ENCODE results near the gene NFKBIL1. TPM values are rescaled to one million over a fixed set of nuclear protein-coding genes. Genes with fewer than 3 reads are reported as not detected.

Gene NFKBIL1
- total and polyA plus RNA-seq, 7 experiments from 2014 or later, result 8.7 to 17.2 (median 11.6) TPM

DNA sequence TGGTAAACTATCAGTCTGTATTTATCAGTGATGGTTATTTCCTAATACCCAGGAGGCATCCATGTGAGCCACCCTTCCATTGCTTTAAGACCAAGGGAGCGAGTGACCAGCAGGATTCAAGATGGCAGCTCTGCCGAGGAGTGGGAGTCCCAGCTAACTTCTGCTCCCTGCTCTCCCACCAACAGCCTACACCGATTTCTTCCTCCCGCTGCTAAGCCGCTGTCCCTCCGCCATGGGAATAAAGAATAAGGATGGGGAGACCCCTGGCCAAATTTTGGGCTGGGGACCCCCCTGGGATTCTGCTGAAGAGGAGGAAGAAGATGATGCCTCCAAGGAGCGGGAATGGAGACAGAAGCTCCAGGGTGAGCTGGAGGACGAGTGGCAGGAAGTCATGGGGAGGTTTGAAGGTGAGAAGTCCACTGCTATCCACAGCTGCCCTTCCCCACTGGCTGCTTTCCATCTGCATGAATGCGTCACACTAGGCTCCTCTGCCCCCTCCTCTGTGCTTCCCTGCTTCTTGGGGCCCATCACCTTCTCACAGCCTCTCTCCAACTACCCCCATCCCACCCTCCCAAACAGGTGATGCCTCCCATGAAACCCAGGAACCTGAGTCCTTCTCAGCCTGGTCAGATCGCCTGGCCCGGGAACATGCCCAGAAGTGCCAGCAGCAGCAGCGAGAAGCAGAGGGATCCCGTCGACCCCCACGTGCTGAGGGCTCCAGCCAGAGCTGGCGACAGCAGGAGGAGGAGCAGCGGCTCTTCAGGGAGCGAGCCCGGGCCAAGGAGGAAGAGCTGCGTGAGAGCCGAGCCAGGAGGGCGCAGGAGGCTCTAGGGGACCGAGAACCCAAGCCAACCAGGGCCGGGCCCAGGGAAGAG is 10.3 kb downstream of the NFKBIL1 start:
- no peaks in the 10 kb centered on the region for H3K36me3 ChIP-seq (ENCODE audit: control insufficient read depth in 2 of 3, insufficient read depth in 3 of 3, low read length in 3 of 3)
- peaks cover 42 to 60% of the 10 kb centered on the region in 2 donors for H3K4me1 ChIP-seq (ENCODE audit: control insufficient read depth in 2 of 2, insufficient read depth in 2 of 2, low read length in 2 of 2)
- Mint-ChIP-seq H3K9me3 (no peaks in the 10 kb centered on the region), H3K4me3 (peak overlapping the region in 7 of 10 donors; percentile 13 to 87 (median 75)), H3K36me3 (peaks cover 5 to 41% (median 8%) of the 10 kb centered on the region in 5 donors), H3K4me1 (peaks cover 36 to 65% (median 56%) of the 10 kb centered on the region in 7 donors), H3K27me3 (peaks cover 0 to 11% (median 0%) of the 10 kb centered on the region in 5 donors), H3K27ac (peak overlapping the region in 1 of 9 donors; percentile 89)
- POLR2A ChIA-PET, result interaction anchor here (0.6 to 53.8 kb wide), 4 partner anchors 9 to 38 kb away, joined by 3 to 3078 read pairs (median 10); partner anchors contain the start of genes AIF1, DDX39B, LST1 and LTA
- H3K9me3 ChIP-seq (ENCODE audit: control insufficient read depth in 2 of 3, low read length in 3 of 3), result no peaks in the 10 kb centered on the region
- H3K4me3 ChIP-seq (ENCODE audit: low read length), result no peak overlapping the region
- CTCF ChIA-PET, result interaction anchor here (0.7 to 13.5 kb wide), 4 partner anchors 14 to 40 kb away, joined by 3 to 298 read pairs (median 30); partner anchors contain the start of genes LST1, LTB and TNF
- peak overlapping the region; percentile 57 for H3K27ac ChIP-seq (ENCODE audit: low read depth, low read length)
- intact Hi-C loops (cut with micrococcal nuclease), result loop anchor here (2.0 kb wide), 2 partner anchors 17 to 23 kb away; partner anchors contain the start of gene TNF (in 1 of the 2)
- no peaks in the 10 kb centered on the region for H3K27me3 ChIP-seq (ENCODE audit: control insufficient read depth in 2 of 2, insufficient read depth in 2 of 2, low read length in 2 of 2)
- no peak for ATAC-seq
- no peak for DNase-seq

- peak overlapping the region; percentile 48 for H3K4me3 ChIP-seq (ENCODE audit: low read length)
- H3K27me3 ChIP-seq (ENCODE audit: control insufficient read depth in 2 of 2, insufficient read depth in 2 of 2, low read length in 2 of 2), result no peaks in the 10 kb centered on the region
- Mint-ChIP-seq H3K27ac (peak overlapping the region in 8 of 9 donors; percentile 84 to 91 (median 88)), H3K4me3 (peak overlapping the region in 7 of 10 donors; percentile 66 to 87 (median 82)), H3K4me1 (peaks cover 42 to 70% (median 58%) of the 10 kb centered on the region in 7 donors), H3K36me3 (peaks cover 8 to 44% (median 11%) of the 10 kb centered on the region in 5 donors), H3K9me3 (no peaks in the 10 kb centered on the region), H3K27me3 (peaks cover 0 to 16% (median 0%) of the 10 kb centered on the region in 5 donors)
- ATAC-seq, result no peak
- peaks cover 42 to 60% of the 10 kb centered on the region in 2 donors for H3K4me1 ChIP-seq (ENCODE audit: control insufficient read depth in 2 of 2, insufficient read depth in 2 of 2, low read length in 2 of 2)
- no peaks in the 10 kb centered on the region for H3K36me3 ChIP-seq (ENCODE audit: control insufficient read depth in 2 of 3, insufficient read depth in 3 of 3, low read length in 3 of 3)
- intact Hi-C loops (cut with micrococcal nuclease), result loop anchor here (2.0 kb wide), 2 partner anchors 17 to 23 kb away; partner anchors contain the start of gene TNF (in 1 of the 2)
- CTCF ChIA-PET, result interaction anchor here (0.7 to 6.5 kb wide), 4 partner anchors 13 to 39 kb away, joined by 3 to 57 read pairs (median 8); partner anchors contain the start of gene LTB
- H3K27ac ChIP-seq (ENCODE audit: low read depth, low read length), result peak overlapping the region; percentile 57
- DNase-seq, result no peak
- POLR2A ChIA-PET, result interaction anchor here (0.6 to 53.8 kb wide), 5 partner anchors 9 to 1295 kb away, joined by 3 to 3078 read pairs (median 4); partner anchors contain the start of genes AIF1, DDX39B, LST1 and LTA
- H3K9me3 ChIP-seq (ENCODE audit: control insufficient read depth in 2 of 3, low read length in 3 of 3), result no peaks in the 10 kb centered on the region
Measured at GRCh38 chr6:31558318-31558625, 10.9 kb downstream of the NFKBIL1 start.

GRCh38 chr6:31558631-31559500 is 11.5 kb downstream of the NFKBIL1 start:
- H3K36me3 ChIP-seq (ENCODE audit: control insufficient read depth in 2 of 3, insufficient read depth in 3 of 3, low read length in 3 of 3), result peaks cover 0 to 3% (median 0%) of the 10 kb centered on the region in 3 experiments
- H3K27ac ChIP-seq (ENCODE audit: low read depth, low read length), result peak overlapping the region; percentile 57
- H3K9me3 Mint-ChIP-seq, result no peaks in the 10 kb centered on the region
- H3K27ac Mint-ChIP-seq, result peak overlapping the region; percentile 84 to 92 (median 88)
- H3K4me1 Mint-ChIP-seq, result peaks cover 46 to 74% (median 61%) of the 10 kb centered on the region in 7 donors
- H3K27me3 Mint-ChIP-seq, result peaks cover 0 to 20% (median 0%) of the 10 kb centered on the region in 5 donors
- no peaks in the 10 kb centered on the region for H3K9me3 ChIP-seq (ENCODE audit: control insufficient read depth in 2 of 3, low read length in 3 of 3)
- intact Hi-C loops (cut with micrococcal nuclease), result loop anchor here (1.0 to 2.0 kb wide), 4 partner anchors 9 to 22 kb away; partner anchors contain the start of genes LTA (in 1 of the 2) and TNF (in 1 of the 2)
- ChIA-PET POLR2A (interaction anchor here (0.6 to 53.8 kb wide), 8 partner anchors 8 to 1295 kb away, joined by 3 to 3078 read pairs (median 3); partner anchors contain the start of genes AIF1, DDX39B, LST1 and LTA), CTCF (interaction anchor here (0.6 to 6.5 kb wide), 10 partner anchors 9 to 272 kb away, joined by 3 to 57 read pairs (median 4); partner anchors contain the start of genes ATP6V1G2, LTB and NFKBIL1)
- H3K4me3 ChIP-seq (ENCODE audit: low read length), result peak overlapping the region; percentile 48
- ATAC-seq, result peak; percentile 78
- peaks cover 10 to 46% (median 15%) of the 10 kb centered on the region in 5 donors for H3K36me3 Mint-ChIP-seq
- H3K4me1 ChIP-seq (ENCODE audit: control insufficient read depth in 2 of 2, insufficient read depth in 2 of 2, low read length in 2 of 2), result peaks cover 42 to 60% of the 10 kb centered on the region in 2 donors
- H3K4me3 Mint-ChIP-seq, result peak overlapping the region; percentile 66 to 87 (median 82)
- no peaks in the 10 kb centered on the region for H3K27me3 ChIP-seq (ENCODE audit: control insufficient read depth in 2 of 2, insufficient read depth in 2 of 2, low read length in 2 of 2)
- DNase-seq, result peak in 8 of 9 donors; percentile 51 to 75 (median 56)

DNA sequence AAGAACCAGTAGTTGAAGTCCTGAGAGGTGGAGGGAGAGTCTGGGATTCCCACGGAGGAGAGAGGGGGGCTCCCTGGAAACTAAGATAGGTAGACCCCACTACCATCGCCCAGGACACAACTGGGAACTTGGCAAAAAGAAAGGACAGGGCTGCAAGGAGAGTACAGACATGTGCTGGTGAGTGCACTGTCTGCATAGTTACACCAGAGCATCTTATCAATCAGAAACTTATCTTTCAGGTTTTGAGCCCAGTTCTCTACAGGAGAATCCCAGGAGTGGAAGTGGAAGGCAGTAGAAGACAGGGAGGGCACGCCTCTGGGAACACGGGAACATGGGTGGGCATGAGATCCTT is 12.2 kb downstream of the NFKBIL1 start:
- Histone ChIP-seq H3K4me3 (ENCODE audit: low read length) (peak overlapping the region; percentile 48), H3K27ac (ENCODE audit: low read depth, low read length) (peak overlapping the region; percentile 57), H3K27me3 (ENCODE audit: control insufficient read depth in 2 of 2, insufficient read depth in 2 of 2, low read length in 2 of 2) (no peaks in the 10 kb centered on the region), H3K4me1 (ENCODE audit: control insufficient read depth in 2 of 2, insufficient read depth in 2 of 2, low read length in 2 of 2) (peaks cover 42 to 60% of the 10 kb centered on the region in 2 donors), H3K9me3 (ENCODE audit: control insufficient read depth in 2 of 3, low read length in 3 of 3) (no peaks in the 10 kb centered on the region), H3K36me3 (ENCODE audit: control insufficient read depth in 2 of 3, insufficient read depth in 3 of 3, low read length in 3 of 3) (peaks cover 0 to 5% (median 0%) of the 10 kb centered on the region in 3 experiments)
- H3K4me3 Mint-ChIP-seq, result peak overlapping the region; percentile 66 to 87 (median 82)
- CTCF ChIA-PET, result interaction anchor here (0.8 to 6.5 kb wide), 8 partner anchors 8 to 271 kb away, joined by 3 to 57 read pairs (median 4); partner anchors contain the start of genes ATP6V1G2, LTB and NFKBIL1
- intact Hi-C loops (cut with micrococcal nuclease), result loop anchor here (1.0 to 2.0 kb wide), 4 partner anchors 9 to 21 kb away; partner anchors contain the start of genes LTA (in 1 of the 2) and TNF (in 1 of the 2)
- H3K36me3 Mint-ChIP-seq, result peaks cover 12 to 46% (median 17%) of the 10 kb centered on the region in 5 donors
- no peaks in the 10 kb centered on the region for H3K9me3 Mint-ChIP-seq
- POLR2A ChIA-PET, result interaction anchor here (0.8 to 53.8 kb wide), 4 partner anchors 9 to 36 kb away, joined by 3 to 3078 read pairs (median 10); partner anchors contain the start of genes AIF1, DDX39B, LST1 and LTA
- H3K27ac Mint-ChIP-seq, result peak overlapping the region; percentile 84 to 92 (median 89)
- ATAC-seq (peak; percentile 1), DNase-seq (no peak)
- peaks cover 50 to 76% (median 62%) of the 10 kb centered on the region in 7 donors for H3K4me1 Mint-ChIP-seq
- peaks cover 0 to 22% (median 0%) of the 10 kb centered on the region in 5 donors for H3K27me3 Mint-ChIP-seq

DNA sequence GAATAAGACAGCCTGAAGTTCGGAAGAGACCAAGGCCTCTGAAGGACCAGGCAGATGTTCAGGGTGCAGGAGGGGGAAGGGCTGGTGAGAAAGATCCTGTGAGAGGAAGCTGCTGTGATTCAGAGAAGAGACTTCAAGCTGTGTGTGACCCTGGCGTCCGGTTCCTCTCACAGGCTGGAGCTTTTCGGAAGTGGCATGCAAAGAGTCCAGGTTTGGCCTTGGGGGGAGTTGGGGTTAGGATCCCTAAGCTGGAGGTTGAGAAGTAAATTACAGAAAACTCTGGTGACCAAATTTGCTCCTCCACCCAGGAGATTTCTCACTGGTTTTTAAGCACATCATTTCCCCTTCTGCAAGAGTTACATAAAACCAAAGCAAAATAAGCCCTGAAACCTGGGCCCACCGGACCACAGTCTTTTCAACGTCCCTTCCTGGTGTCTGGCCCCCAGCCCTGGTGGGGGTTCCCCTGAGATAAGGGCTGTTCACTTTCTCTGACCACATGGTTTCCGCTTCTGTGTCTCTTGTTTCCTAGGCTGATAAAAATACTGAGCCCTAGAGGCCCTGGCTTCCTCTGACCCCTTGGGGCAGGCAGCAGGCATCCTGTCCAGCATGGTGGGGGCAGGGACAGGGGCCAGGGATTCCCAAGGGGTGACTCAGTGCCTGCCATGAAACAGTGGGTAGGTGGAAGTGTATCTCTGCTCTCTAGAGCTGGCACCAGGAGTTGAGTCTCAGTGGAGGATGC is 12.7 kb downstream of the NFKBIL1 start:
- peak overlapping the region; percentile 84 to 92 (median 89) for H3K27ac Mint-ChIP-seq
- ATAC-seq, result peak; percentile 79

More for the DNA sequence above, 12.7 kb downstream of the NFKBIL1 start:
- H3K36me3 ChIP-seq (ENCODE audit: control insufficient read depth in 2 of 3, insufficient read depth in 3 of 3, low read length in 3 of 3), result peaks cover 0 to 10% (median 0%) of the 10 kb centered on the region in 3 experiments
- peak overlapping the region; percentile 57 for H3K27ac ChIP-seq (ENCODE audit: low read depth, low read length)
- H3K4me3 ChIP-seq (ENCODE audit: low read length), result peak overlapping the region; percentile 48
- H3K9me3 Mint-ChIP-seq, result no peaks in the 10 kb centered on the region
- H3K9me3 ChIP-seq (ENCODE audit: control insufficient read depth in 2 of 3, low read length in 3 of 3), result no peaks in the 10 kb centered on the region
- DNase-seq, result peak in 1 of 9 donors; percentile 34
- peak overlapping the region; percentile 66 to 87 (median 82) for H3K4me3 Mint-ChIP-seq
- H3K27me3 ChIP-seq (ENCODE audit: control insufficient read depth in 2 of 2, insufficient read depth in 2 of 2, low read length in 2 of 2), result no peaks in the 10 kb centered on the region
- CTCF ChIA-PET, result interaction anchor here (0.8 to 6.5 kb wide), 7 partner anchors 8 to 37 kb away, joined by 3 to 57 read pairs (median 5); partner anchors contain the start of genes ATP6V1G2, LTB and NFKBIL1
- peaks cover 12 to 47% (median 18%) of the 10 kb centered on the region in 5 donors for H3K36me3 Mint-ChIP-seq
- POLR2A ChIA-PET, result interaction anchor here (1.4 to 53.8 kb wide), 3 partner anchors 8 to 36 kb away, joined by 6 to 3078 read pairs (median 16); partner anchors contain the start of genes AIF1, DDX39B, LST1 and LTA
- peaks cover 55 to 78% (median 65%) of the 10 kb centered on the region in 7 donors for H3K4me1 Mint-ChIP-seq
- intact Hi-C loops (cut with micrococcal nuclease), result loop anchor here (1.0 to 2.0 kb wide), 4 partner anchors 8 to 21 kb away; partner anchors contain the start of genes LTA (in 1 of the 2) and TNF (in 1 of the 2)
- H3K27me3 Mint-ChIP-seq, result peaks cover 0 to 27% (median 0%) of the 10 kb centered on the region in 5 donors
- peaks cover 42 to 60% of the 10 kb centered on the region in 2 donors for H3K4me1 ChIP-seq (ENCODE audit: control insufficient read depth in 2 of 2, insufficient read depth in 2 of 2, low read length in 2 of 2)

Measured in naive thymus-derived CD4-positive, alpha-beta T cell (primary cell).